HG03039 (cell line): Measurements from ENCODE around the gene FHIT.
"Not testable (repeated sequence)": the region's sequence is repeated elsewhere in the genome, so short reads cannot be mapped to it uniquely, and the experiment has no call there.

ENCODE experiments used
- ATAC-seq: cut with Tn5 transposase; IDR thresholded peaks from one replicate; pipeline ENCODE4 v1.9.1; 2021; ENCODE audit warnings: mild to moderate bottlenecking, moderate library complexity; ENCODE audit not compliant: unreplicated experiment

The FHIT gene

DNA sequence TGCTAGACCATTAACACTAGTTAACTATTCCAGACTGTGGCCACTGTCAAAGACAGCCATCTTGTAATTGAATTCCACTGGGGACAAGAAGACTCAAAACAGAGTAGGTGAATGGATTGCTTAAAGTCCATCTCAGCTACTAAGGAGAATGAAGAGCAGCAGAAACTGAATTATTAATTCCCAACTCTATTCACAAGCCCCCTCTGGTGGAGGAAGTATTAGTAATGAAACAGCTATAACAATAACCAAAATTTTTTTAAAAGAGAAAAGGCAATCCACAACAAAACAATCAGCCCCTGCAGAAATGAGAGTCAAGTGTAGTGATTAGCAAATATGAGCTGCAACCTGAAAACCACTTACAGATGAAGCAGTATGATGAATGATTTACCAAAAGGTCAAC is 302.8 kb downstream of the FHIT start:
- no peak for ATAC-seq

DNA sequence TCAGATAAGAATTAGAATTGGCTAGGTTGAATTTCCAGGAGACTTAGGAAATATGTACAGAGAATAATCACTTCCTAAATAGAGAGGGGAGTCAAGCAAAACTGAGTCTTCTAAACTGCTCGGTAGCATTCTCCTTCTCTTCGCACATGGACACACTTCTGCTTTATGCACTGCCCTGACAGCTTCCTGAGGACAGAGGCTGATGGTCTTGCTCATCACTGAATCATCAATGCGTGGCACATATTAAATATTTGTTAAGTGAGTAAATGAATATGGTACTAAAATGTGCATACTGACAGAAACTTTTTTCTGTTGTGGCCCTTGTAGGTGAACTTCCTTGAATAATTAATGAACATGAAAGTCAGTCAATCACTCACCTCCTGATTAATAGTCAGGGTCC is 315.5 kb downstream of the FHIT start:
- no peak for ATAC-seq

DNA sequence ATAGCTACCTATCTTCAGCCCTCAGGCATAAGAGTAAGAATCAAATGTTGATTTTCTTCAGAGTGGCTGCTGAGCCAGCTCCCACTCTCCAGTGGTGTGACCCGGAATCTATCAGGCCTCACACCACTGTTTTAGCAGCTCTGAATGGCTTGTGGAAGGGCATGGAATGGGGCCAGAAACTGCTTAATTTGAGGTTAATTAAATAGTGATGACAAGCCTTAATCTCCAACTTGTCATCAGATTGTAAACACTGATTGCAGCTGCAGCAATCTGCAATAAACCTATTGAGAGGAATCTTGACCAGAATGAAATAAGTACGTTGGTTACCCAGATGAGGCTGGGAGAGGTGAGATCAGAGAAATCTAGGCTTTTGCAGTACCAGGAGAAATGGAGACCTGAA is 317.4 kb downstream of the FHIT start:
- no peak for ATAC-seq

DNA sequence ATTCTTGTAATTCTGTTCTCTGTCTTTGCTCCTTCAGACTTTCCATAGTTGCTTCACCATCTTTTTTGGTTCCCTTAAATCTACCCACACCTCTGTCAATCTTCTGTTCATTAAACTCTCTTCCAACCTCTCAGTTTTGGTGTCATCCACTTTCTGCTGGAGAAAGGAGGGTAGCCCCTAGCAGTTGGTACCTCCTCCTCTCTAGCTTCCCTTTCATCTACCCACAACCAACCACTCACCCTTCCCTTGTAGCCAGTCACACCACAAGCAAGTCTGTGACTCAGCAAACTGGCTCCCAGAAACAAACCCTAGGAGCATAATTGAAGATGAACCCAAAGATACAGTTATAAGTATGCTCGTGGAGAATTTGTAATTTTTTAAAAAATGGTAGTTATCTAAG is 318.6 kb downstream of the FHIT start:
- ATAC-seq, result no peak

DNA sequence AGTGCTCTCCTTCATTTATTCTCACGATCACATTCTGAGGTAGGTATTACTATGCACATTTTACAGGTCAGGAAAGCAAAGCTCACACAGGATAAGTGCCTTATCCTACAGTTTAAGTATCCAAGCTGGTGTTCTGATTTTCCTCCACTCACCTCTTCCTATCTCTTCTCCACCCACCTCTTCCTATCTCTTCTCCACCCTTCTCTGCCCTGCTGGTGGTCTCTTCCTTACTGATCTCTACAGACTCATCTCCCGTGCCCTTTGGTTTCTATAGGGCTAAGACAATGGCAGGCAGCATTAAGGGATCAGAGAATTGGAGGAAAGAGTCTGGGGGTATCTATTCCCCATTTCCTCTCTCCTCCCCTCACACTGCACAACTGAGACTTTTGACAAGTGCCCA is 319.1 kb downstream of the FHIT start:
- no peak for ATAC-seq

- ATAC-seq, result no peak
These were observed 319.8 kb downstream of the FHIT start for GRCh38 chr3:60931452-60931851.

DNA sequence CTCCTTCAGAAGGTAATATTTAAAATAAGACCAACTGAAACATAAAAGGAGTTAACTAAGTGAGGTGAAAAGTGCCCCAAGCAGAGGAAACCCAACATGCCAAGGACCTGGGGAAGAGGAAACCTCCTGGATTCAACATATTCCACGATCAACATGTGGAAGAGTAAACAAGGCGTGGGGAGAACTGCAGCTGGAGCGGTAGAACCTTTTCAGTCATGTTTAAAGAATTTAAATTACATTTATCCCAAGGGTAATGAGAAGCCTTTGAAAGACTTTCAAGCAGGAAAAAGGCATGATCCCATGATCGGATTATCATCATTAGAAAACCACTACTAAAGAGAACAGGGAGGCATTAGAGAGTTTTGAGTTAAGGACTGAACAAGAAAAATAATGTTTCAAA is 330.7 kb downstream of the FHIT start:
- no peak for ATAC-seq

DNA sequence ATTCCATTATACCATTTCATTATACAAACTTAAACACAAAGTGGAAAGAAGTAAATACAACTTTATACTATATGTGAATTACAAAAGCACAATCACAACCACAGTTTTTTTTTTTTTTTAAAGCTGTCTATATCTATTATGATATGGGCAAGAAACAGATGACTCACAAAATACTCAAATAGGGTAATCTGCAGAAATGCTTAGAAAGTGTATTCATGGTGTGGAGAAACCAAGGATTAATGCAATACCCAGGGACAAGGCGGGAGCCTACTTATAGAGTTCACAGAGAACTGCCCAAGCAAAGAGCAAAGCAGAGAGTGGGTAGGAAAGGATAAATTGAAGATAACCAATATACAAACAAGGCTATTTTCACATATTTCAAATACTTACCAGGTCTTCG is 332.0 kb downstream of the FHIT start:
- no peak for ATAC-seq

GRCh38 chr3:60917141-60917540 is 334.1 kb downstream of the FHIT start:
- no peak for ATAC-seq

- no peak for ATAC-seq
These were observed 334.7 kb downstream of the FHIT start for GRCh38 chr3:60916546-60916945.

- ATAC-seq, result no peak
These were observed 337.8 kb downstream of the FHIT start for GRCh38 chr3:60913474-60913873.

GRCh38 chr3:60912876-60913275 is 338.4 kb downstream of the FHIT start:
- ATAC-seq, result no peak

- no peak for ATAC-seq
These were observed 339.1 kb downstream of the FHIT start for GRCh38 chr3:60912142-60912541.

- no peak for ATAC-seq
These were observed 341.7 kb downstream of the FHIT start for GRCh38 chr3:60909526-60909925.

GRCh38 chr3:60906283-60906682 is 345.0 kb downstream of the FHIT start:
- ATAC-seq, result no peak

DNA sequence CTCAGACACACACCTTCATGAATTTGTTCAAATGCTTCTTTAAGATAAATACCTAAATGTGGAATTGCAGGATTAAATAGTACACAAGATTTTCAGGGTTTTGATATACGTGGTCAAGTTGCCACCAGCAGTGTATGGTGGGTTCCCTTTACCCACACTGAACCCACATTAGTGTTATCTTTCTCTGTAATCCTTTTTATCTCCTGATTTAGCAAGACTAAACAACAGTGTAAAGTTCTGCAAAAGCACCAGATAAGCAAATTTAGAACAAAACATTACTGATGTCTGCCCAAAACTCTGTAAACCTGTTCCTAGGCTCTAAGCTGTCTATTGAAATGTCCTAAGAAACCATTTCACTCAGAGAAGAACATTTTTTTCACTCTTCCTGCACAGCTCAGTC is 352.9 kb downstream of the FHIT start:
- no peak for ATAC-seq

GRCh38 chr3:60893946-60894345 is 357.3 kb downstream of the FHIT start:
- ATAC-seq, result no peak

DNA sequence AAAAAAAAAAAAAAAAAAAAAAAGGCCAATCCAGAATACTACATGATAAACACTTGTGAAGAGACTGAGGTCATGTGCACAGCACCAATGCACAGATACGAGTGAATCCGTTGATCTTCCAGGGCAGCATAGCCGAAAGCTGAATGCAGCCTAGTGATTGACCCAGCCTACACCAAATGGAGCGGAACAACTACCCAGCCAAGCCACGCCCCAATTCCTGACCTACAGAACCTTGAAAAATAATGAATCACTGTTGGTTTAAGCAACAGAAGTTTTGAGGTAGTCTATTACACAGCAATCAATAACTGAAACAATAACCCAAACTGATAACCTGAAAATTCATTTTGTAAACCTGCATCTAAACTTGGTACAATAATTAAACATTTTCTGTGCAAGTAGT is 361.0 kb downstream of the FHIT start:
- no peak for ATAC-seq

- not testable (repeated sequence) for ATAC-seq
These were observed 362.3 kb downstream of the FHIT start for GRCh38 chr3:60888952-60889351.

- no peak for ATAC-seq
These were observed 363.7 kb downstream of the FHIT start for GRCh38 chr3:60887574-60887973.

DNA sequence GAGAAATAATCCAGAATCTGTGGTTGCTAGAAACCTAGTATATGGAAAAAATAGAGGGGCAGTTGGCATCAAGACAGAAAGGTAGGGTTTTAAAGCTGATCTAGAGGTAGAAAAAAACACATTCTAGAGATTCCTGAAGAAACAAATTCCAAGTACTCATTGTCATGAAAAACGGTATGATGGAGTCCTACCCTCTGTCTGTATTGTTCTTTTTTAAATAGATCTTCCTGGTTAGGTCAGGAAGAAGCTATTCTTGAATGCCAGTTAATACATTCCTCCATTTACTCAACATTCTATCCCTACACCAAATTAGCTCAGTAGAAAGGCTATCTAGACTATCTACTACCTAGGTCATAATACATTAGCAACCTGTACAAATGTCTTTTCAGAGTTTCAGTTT is 364.7 kb downstream of the FHIT start:
- ATAC-seq, result no peak

DNA sequence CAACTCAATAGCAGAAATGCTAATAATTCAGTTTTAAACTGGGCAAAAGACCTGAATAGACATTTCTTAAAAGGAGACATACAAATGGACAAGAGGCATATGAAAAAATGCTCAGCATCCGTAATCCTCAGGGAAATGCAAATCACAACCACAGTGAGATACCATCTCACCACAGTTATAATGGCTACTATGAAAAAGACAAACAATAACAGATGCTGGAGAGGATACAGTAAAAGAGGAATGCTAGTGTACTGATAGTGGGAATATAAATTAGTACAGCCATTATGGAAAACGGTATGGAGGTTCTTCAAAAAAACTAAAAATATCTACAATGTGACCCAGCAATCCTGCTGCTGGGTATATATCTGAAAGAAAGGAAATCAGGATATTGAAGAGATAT is 367.2 kb downstream of the FHIT start:
- no peak for ATAC-seq

- ATAC-seq, result no peak
These were observed 374.1 kb downstream of the FHIT start for GRCh38 chr3:60877188-60877587.

- ATAC-seq, result no peak
These were observed 380.9 kb downstream of the FHIT start for GRCh38 chr3:60870396-60870795.
